ENCODE data around the gene TSEN34.

The TSEN34 gene

DNA sequence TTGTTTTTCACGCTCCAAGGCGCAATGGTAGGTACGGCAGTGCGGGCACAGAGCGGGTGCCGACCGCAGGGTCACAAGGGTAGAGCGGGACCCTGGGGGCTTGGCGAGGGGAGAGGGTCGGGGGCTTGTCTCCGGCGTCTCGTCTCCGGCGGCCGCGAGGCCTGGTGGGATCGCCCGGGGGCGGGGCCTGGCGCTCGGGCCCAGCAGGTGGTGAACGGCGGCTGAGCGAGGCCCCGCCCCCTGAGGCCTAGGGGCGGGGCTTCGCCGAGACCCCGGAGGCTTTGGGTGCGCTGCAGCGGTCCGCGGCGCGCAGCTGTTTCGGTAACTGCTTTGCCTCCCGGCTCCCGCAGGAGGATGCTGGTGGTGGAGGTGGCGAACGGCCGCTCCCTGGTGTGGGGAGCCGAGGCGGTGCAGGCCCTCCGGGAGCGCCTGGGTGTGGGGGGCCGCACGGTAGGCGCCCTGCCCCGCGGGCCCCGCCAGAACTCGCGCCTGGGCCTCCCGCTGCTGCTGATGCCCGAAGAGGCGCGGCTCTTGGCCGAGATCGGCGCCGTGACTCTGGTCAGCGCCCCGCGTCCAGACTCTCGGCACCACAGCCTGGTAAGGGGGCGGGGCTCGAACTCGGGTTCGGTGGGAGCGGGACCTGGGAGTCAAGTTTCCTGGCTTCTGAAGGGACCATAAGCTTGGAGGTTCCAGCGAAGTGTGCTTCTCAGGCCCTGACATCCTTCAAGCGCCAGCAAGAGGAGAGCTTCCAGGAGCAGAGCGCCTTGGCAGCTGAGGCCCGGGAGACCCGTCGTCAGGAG lies at the start of gene TSEN34:
TSS of gene TSEN34 (plus strand) at position 298 of the 800 bp plus-strand sequence. CDS start at position 355, 57 bp downstream.
- FAIRE-seq: no peak

DNA sequence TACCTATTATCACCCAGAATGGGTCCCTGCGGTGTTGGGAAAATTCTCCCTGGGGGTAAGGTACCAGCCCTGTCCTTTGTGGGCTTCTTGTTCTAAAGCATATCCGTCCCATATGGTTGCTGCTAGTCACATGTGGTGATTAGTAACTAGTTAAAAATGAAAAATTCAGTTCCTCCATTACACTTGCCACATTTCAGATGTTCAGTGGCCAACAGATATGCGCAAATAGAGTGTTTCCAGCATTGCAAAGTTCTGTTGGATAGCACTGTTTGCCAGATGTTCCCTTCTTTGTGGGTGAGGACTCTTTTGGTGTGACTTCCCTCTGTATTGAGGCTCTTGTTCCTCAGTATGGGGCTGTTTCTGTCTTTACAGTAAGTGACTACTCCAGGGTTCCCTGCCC lies 49.8 kb upstream of the TSEN34 start:
- FAIRE-seq: no peak

DNA sequence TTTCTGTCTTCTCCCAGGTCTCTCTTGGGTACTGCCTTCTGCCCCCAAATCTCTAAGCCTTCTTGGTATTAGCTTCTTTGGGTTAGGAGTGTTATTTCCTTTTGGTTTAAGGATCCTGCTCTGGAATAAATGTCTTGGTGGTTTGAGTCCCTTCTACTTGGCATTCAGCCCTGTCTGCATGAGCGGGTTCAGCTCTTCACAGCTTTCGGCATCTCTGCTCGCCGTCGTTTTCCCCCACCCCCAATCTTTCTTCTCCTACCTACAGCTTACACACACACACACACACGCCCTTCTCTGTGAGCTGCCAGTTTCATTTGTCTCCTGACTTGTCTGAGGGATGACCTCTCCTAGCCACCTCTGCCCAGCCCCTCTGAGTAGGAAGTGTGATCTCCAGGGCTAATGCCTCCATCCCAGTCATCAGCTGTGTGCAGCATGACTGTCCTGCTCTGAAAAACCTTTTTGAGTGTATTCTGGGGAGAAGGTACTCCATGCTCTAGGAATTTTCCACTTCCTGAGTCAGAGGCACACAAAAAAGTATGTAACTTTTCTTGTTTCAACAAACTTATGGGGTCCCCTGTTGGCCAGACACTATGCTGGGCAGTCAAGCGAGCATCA lies 48.8 kb upstream of the TSEN34 start:
- FAIRE-seq: no peak

DNA sequence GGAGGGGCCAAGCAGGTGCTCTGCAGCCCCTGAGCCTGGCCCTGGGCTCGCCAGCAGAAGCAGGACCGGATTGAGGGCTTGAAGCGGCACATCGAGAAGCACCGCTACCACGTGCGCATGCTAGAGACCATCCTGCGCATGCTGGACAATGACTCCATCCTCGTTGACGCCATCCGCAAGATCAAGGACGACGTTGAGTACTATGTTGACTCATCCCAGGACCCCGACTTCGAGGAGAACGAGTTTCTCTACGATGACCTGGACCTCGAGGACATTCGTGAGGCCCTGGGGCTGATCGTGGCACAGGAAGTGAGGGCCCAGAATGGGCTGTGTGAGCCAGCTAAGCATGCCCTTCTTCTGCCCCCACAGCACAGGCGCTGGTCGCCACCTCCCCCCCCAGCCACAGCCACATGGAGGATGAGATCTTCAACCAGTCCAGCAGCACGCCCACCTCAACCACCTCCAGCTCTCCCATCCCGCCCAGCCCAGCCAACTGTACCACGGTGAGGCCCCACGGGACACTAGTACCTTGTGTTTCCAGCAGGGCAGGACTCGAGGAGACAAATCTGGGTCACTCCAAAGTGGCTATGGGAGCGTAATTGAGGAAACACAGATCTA lies 45.5 kb upstream of the TSEN34 start:
- no peak for FAIRE-seq

DNA sequence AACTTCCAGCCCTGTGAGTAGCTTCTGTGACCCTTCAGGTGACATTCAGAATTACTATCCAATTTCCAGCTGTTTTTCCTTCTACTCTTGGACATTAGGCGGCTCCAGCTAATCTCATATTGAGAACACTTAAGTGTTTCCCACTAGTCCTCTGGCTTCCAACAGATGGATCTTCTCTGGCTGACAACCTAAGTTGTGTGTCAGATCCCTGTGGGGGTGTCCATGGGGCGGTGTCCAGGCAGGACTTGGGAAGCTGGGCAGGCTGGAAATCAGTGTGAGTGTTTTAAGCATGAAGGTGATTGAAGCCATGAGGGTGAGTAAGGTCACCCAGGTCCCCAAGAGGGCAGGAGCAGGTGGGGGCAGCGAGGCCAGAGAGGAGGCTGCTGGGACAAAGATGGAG lies 43.4 kb upstream of the TSEN34 start:
- FAIRE-seq: no peak

DNA sequence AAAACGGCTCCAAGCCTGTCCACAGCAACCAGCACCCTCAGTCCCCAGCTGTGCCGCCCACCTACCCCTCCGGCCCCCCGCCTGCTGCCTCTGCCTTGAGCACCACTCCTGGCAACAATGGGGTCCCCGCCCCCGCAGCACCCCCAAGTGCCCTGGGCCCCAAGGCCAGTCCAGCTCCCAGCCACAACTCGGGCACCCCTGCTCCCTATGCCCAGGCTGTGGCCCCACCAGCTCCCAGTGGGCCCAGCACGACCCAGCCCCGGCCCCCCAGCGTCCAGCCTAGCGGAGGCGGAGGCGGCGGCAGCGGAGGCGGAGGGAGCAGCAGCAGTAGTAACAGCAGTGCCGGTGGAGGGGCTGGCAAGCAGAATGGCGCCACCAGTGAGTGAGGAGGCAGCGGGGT lies 43.0 kb upstream of the TSEN34 start:
- FAIRE-seq: no peak

DNA sequence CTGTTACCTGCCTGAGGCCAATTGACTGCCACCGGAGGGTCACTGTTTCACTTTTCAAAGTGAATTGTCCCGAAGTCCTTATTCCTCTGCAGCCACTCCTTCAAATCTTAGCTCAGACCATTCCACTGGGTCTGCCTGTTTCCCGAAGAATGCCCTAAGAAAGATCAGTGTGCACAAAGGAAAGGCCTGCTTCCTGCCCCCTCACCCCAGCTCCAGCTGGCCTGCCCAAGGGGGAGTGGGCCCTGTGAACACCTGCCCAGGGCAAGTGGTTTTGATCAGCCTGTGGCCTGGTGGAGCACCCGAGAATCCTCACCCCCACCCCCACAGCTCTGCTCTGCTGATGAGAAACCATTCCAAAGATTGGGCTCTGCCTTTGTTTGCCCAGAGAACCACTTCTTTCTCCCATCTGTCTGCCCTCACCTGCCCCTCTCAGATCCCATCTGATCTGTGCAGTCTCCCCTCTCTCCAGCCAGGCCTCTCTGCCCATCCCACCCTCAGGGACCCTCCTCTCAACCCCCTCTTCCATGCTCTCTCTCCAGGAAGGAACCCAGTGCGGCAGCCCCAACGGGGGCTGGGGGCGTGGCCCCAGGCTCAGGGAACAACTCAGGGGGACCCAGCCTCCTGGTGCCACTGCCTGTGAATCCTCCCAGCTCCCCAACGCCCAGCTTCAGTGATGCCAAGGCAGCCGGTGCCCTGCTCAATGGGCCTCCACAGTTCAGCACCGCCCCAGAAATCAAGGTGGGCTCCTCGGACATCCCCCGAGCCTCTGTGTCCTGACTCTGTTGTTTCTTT lies 41.9 kb upstream of the TSEN34 start:
- FAIRE-seq: no peak

DNA sequence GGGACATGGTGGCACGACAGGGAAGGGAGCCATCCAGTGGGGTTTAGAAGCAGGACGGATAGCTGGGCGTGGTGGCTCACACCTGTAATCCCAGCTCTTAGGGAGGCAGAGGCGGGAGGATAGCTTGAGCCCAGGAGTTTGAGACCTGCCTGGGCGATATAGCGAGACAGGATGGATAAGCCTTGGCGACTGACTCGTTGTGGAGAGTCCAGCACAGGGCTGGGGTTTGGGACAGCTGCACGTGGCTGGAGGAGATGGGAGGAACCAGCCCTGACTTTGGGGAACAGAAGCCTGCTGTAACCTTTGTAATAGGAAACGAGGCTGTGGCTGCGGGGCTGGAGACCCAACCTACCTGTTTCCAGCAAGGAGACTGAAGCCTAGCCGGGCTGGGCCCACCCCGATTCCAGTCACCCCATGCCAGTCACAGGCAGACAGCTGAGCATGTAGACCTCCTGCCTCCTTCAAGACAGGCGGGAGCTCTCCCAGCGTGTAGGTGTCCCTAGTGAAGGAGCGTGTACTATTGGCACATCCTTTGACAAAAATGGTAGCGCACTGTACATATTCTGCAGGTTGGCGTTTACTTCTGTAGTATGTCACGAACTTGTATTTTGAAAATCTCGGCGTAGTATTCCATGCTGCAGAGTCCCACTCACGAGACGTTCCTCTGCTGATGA lies 39.6 kb upstream of the TSEN34 start:
- no peak for FAIRE-seq

DNA sequence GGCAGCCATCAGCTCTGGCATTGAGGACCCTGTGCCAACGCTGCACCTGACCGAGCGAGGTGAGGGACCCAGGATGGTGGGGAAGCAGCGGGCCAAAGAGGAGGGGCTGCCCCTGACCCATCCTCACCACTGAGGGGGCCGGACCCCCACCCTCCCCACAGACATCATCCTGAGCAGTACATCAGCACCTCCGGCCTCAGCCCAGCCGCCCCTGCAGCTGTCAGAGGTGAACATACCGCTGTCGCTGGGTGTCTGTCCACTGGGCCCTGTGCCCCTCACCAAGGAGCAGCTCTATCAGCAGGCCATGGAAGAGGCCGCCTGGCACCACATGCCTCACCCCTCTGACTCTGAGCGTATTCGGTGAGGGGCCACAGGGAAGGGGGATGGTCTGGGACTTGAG lies 38.8 kb upstream of the TSEN34 start:
- FAIRE-seq: no peak

DNA sequence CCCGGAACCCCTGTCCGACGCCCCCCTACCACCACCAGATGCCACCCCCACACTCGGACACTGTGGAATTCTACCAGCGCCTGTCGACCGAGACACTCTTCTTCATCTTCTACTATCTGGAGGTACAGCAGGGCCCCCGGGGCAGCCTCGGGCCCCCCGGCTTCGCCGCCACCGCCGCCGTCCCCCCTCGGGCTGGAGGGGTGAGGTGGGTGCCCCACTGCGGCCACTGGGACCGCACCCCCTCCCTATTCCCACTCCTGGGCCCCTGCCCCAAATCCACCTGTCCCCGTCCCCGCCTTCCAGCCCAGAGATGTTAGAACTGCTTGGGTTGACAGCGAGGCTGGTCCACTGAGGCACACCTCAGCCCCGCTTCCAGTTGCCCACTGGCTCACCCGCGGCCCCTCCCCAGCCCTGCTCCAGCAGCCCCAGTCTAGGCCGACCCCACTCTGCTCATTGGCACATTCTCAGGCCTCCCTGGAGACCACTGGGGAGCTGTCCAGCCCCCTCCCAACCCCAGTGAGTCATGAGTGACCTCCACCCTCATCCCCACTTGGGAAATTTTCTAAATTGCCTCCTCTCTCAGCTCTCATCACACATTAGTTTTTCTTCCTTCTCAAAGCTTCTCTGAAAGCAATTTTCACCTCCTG lies 38.1 kb upstream of the TSEN34 start:
- FAIRE-seq: no peak

DNA sequence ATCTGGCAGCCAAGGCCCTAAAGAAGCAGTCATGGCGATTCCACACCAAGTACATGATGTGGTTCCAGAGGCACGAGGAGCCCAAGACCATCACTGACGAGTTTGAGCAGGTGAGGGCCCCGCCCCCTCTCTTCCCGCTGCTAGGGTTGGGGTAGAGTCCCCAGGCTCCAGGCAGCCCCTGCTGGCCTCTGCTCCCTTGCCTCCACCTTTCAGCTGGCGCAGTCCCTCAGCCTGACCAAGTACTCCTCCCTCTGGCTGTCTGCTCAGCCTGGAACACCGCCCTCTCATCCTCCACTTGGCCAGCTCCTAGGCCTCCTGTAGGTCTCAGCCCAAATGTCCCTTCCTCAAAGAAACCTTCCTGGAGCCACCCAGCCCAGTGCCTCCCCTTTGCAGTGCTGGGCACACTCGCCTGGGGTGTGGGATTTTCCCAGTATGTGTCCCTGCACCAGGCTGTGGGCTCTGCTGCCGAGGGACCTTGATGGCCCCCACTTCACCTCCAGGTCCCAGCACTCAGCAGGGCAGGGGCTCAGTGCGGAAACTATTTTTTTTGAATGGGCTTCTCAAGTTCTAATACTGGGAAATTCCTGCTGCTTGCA lies 37.3 kb upstream of the TSEN34 start:
- FAIRE-seq: no peak

DNA sequence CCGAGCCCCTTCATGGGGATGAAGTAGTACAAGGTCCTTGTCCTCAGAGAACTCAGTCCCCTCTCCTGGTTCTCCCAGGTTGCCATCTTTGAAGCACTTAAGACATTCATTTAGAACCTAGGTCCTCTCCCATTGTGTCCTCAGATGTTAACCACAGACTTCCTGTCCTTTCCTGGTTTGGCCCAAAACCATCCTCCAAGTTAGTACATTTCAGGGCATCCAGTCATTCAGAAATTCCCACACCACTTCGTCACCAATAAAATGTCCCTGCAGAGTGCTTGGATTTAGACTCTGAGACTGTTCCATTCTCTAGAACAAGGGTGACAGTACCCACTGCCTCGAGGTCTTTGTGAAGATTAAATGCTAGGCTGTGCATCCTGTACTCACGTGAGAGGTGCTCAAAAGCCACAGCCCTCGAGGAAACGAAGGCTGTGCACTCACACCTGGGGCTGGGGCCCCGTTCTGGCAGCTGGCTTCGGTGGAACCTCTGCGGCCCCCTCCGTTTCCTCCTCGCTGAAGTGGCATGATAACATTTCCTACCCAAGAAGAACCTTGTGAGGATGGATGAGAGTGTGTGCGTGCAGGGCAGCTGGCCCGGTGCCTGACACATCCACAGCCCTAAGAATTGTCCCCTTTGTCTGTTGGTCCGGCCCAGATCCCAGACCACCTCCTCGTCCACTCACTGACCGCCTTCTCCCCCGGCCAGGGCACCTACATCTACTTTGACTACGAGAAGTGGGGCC lies 36.3 kb upstream of the TSEN34 start:
- no peak for FAIRE-seq

DNA sequence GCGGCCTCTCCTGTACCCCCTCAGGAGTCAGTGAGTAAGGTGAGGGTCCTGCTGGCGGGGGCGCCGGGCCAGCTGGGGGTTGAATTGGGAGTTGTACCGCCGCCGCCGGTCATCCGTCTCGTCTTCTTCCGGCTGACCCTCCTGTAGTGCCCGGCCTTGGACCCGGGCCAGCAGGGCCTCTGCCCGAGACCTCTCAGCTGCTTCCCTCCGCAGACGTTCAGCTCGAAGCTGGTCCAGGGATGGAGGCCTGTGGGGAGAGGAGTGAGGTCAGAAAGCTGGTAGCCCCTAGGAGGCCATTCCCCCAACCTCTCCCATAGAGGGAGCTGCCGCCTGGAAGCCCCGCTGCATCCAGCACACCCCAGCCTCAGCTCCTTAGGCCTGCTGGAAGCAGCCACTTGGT lies 35.4 kb upstream of the TSEN34 start:
- FAIRE-seq: no peak

DNA sequence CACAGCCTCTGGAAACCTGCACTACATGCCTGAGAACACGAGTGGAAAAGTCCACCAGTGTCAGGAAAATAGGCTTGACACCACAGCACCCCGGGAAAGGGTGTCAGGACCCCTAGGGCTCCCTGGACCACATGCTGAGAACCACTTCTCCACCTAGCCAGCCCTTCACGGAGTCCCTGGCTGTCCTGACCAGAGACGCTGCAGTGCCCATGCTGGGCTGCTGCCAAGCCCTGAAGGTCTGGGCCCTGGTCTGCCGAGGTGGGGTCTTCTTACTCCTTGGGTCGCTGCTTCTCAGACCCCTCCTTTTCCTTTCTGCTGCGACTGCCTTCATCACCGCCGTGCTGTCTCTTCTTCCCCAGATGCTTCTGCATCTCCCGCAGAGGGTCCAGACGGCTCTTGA lies 34.6 kb upstream of the TSEN34 start:
- no peak for FAIRE-seq

DNA sequence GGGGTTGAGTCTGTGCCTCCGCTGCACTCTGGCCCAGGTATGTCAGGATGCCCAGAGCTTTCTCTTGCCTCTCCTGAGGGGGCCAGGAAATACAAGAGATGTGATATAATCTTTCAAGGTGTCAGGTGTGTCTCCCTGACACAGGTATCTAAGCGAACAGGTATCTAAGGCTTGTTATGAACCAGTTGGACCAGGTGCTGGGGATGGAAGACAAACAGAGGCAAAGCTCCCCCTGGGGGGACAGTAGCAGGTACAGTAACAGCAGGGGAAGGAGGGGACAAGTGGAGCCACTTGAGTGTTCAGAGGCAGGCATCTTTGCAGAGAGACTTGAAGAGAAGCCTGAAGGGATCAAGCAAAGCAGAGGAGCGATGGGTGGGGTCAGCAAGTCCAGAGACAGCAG lies 34.2 kb upstream of the TSEN34 start:
- FAIRE-seq: no peak

DNA sequence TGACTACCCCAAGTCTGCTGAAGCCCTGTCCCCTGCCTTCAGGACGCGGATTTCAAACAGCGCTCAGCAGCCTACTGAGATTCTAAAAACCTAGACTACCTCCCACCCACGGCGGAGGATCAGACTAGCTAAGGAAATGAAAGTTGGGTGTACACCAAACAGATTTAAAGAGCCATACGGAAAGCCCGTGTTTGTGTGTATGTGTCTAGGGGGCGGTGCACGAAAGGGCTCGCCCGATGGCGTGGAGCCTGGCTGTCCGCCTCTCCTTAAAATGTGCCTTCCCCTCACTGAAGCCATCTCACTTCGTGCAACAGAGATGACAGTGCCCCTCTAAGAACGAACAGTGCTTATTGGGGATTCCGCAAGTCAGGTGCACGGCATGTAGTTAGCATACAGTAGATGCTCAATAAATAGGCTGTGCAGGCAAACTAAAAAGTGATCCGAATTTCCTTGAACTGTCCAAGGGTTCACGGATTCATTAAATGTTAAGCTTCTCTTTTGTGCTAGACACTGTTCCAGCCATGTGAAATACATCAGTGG lies 32.2 kb upstream of the TSEN34 start:
- FAIRE-seq: no peak

DNA sequence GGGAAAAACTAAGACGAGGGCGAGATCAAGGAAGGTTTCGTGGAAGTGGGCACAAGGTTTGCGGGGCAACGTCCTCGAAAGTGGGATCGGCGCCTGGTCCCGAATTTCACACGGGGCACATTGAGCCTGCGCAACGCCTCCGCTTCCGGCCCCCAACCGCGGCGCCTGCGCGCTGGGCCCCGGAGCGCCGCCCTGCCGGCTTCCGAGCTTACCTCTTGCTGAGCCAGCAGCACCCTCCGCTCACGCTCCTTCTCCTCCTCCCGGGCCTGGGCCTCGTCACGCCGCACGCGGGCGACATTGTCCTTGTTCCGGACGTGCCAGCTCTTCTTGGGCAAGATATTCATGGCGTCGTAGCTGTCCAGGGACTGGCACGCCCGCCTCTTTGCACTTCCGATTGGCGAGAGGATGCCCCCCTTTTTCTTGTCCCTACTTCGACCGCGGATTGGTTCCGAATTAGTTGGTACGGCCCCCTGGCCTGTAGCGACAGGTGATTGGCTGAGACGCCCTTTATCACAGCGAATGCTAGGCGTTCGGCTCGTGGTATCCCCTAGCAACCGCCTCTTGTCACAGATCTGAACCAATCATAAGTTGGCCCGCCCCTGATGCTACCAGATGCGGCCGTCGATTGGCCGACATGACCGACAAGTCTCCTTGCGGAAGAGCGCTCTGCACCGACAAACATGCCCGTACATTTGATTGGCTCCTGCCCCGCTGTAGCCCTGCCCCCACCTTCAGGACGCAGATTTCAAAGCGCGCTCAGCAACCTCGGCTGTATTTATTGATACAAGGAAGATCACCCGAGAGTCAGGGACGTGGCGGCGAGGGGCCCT lies 31.5 kb upstream of the TSEN34 start, which contains the start of gene LENG1:
TSS of gene LENG1 (minus strand) at position 370 of the 830 bp plus-strand sequence. CDS start at position 344, 26 bp downstream.
- peak; percentile 100 for FAIRE-seq

DNA sequence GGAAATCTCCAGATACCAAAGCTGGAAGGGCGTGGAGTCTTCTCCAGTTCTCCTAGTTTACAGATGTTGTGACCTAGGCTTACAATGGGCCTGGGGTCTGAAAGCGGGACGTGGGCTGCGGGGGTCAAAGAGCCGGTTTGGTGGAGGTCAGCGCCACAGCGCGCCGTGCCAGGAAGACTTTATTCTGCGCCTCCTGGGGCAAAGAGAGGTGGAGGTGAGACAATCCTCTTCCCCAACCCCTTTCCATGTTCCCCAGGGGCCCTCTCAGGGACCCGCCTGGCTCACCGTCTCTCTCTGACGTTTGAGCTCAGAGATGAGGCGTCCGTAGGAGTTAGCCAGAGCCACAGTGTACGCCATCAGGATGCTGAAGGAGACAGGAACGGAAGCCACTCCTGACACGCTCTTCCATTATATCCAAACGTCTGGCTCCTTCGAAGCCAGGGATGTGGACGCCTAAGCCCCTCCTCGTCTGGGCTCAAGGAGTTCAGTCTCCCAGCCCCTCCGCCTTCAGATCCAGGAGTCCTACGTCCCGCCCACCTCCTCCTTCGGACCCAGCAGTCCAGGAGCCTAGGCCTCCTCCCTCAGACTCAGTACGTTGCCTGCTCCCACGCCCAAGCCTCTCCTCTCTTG lies 30.8 kb upstream of the TSEN34 start:
- FAIRE-seq: no peak

DNA sequence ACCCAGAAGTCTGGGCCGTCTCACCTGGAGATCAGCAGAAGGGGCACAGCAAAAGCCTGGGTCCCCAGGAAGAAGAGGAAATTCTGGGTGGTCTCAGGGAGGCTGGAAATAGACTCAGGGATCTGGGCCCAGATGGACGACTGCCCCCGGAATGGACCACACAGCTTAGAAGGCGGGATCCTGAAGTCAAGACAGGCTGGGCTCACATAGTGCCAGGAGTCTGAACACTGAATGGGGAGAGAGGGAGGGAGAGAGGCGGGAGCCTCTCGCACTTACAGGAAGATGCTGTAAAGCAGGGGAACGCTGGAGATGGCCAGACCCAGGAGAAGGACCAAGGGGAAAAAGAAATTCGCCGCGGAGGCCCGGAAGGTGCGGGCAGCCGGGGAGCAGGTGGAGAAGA lies 30.3 kb upstream of the TSEN34 start:
- no peak for FAIRE-seq

Measured in A204.1 (cell line).